GM13977 (cell line): Measurements from ENCODE around the gene MRGPRD.

ENCODE experiments used
- DNase-seq: peaks from one replicate; pipeline ENCODE4 v3.0.0; 2012; ENCODE audit warnings: low spot score
- in situ Hi-C: fragments of 300-500 bp; cut with MboI; formaldehyde crosslinking; loops from one replicate; pipeline ENCODE4 v1.12.0; 2022; ENCODE audit warnings: low sequenced_read_pairs, low pct_unique_long_range_greater_than_20kb, mixed read lengths, inconsistent platforms; ENCODE audit not compliant: unreplicated experiment
- TF ChIP-seq, protein P1 (sequence below): IDR thresholded peaks from 2 replicates; pipeline ENCODE4 v1.5.1; 2012; ENCODE audit warnings: mild to moderate bottlenecking, control low read depth; ENCODE audit not compliant: insufficient read depth; ENCODE audit errors: extremely low read depth, missing control alignments

The MRGPRD gene

DNA sequence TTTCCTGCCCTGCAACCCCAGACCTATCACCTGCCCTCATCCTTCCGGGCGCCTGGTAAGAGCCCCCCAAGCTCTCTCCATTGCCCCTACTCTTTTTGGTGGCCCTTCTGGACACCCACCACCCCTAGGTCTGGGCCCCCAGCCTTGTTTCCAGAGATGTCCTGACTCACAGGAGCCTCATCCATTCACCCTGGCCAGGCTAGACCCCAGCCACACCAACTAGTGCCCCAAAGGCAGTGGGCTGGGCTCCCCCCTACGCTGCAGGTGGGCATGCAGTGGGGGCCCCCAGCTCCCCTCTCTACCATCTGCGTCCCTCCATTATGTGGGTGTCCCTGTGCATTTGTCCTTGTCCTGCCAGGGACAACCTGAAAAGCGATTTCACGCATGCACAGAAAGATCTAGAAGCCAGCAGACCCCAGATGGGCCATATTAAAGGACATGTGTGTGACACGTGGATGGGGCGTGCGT lies 30.9 kb upstream of the MRGPRD start:
- TF ChIP-seq, protein P1, sequence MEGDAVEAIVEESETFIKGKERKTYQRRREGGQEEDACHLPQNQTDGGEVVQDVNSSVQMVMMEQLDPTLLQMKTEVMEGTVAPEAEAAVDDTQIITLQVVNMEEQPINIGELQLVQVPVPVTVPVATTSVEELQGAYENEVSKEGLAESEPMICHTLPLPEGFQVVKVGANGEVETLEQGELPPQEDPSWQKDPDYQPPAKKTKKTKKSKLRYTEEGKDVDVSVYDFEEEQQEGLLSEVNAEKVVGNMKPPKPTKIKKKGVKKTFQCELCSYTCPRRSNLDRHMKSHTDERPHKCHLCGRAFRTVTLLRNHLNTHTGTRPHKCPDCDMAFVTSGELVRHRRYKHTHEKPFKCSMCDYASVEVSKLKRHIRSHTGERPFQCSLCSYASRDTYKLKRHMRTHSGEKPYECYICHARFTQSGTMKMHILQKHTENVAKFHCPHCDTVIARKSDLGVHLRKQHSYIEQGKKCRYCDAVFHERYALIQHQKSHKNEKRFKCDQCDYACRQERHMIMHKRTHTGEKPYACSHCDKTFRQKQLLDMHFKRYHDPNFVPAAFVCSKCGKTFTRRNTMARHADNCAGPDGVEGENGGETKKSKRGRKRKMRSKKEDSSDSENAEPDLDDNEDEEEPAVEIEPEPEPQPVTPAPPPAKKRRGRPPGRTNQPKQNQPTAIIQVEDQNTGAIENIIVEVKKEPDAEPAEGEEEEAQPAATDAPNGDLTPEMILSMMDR: no peak
- in situ Hi-C loops: no loop called here
- DNase-seq: no peak

DNA sequence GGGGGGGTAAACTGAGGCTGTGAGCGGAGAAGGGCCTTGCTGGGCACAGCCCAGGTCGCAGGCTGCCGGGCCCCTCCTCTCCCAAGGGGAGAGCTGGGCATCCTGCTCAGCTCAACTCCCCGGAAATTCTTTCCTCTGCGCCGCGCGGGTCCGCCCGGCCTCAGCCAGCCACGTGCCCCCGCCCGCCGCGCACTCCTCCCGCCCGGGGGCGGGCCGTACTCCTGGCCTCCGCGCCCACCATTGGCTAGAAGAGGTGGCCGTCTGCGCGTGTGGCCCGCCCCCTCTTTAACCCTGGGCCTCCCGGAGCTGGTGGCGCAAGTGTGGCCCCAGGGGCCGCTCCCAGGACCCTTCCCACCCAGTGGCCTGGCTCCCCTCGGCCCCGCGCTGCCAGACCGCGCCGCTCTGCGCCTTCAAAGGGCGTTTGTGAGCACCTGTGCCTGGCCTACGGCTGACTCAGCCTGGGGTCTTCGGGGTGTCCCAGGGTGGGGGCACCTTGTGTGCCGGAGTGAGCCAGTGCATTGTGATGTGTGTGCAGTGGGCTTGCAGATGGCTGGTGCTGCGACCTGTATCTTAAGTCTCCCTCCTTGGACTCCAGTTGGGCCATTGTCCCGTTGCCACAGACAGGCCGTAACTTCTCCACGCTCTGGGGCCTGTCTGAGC lies 30.3 kb upstream of the MRGPRD start:
- DNase-seq: peak; percentile 59
- TF ChIP-seq, protein P1: no peak
- in situ Hi-C loops: no loop called here

DNA sequence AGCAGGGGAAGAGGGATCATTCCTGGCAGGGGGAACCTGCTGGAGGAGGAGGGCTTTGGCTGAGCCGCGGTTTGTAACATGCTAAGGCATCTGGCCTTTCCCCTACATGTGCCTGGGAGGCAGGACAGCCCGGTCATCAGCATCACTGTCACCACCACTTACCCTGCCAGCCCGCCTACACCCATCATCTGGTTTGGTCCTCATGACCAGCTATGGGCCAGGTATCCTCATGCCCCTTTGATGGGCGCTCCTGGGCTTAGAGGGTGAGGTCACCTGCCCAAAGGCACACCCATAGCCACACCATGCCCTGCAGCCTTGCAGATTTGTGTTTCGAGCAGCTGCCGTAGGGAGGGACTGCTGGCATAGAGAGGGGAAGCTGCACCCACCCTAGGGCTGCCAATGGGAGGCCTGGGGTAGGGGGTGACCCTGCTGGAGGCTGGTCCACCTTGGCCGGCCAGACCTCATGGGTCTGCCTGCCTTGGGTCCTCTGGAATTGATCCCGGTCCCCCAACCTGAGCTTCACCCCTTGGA lies 29.6 kb upstream of the MRGPRD start:
- DNase-seq: no peak
- in situ Hi-C loops: no loop called here
- TF ChIP-seq, protein P1: no peak

DNA sequence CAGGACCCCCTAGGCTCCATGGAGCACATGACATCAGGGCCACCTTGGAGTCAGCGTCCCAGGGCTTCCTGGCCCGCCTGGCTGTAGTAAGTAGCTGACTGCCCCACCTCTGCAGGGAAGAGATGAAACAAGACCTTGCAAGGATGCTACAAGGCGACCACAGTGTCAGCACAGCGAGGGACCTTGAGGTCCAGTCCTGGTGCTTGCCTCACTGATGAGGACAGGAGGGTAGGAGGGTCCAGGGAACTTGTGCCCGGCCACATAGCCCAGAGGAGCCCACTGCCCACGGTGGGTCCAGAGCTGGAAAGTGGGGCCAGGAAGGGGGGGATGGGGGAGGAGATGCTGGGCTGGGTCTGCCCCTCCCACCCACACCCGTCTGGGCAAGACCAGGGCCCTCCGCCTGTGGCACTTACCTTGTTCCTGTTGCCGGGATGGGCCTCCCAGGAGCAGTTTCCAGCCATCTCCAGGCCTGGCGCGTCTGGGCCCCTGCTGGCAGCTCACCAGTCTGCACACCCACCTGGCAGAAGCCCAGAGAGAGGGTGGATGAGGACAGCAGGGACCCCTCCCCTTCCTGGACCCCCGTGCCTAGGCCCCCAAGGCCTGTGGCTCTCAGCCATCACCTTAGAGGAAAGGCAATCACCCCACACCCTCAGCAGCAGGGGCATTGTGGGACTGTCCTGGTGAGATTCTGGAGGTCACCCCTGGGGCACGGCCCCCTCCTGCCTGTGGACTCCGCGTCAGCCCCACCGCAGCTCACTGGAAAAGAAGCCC lies 28.8 kb upstream of the MRGPRD start:
- DNase-seq: no peak
- TF ChIP-seq, protein P1: no peak
- in situ Hi-C loops: no loop called here

DNA sequence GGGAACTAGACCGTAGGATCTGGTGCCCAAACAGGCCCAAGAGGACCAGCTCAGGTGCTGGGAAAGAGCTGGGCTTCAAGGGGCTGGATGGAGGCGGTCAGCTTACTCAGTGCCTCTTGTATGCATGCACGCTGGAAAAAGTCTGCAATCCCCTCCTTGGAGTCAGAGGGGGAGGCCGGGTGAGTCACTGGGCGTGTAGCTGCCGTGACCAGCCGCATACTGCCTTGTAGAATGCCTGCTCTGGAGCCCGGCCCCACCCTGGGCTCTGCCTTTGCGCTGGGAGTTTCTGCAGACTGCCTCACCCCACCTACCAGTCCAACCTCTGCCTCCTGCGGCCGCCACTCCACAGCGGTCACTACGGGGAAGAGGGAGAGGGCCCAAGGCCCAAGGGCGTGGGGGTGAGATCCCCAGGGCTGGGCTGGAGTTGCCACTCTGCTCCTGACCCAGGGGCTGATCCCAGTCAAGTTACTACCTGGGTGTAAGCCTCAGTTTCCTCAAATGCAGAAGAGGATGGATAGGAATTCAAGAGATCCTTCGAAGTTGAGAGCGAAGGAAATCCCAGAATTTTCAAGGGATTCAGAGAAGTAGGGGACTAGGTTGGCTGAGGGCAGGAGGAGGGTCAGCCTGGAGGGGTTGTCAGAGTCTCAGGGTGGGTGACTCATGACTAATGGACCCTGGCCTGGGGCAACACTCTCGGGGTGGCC lies 28.1 kb upstream of the MRGPRD start:
- in situ Hi-C loops: no loop called here
- TF ChIP-seq, protein P1: no peak
- DNase-seq: no peak

DNA sequence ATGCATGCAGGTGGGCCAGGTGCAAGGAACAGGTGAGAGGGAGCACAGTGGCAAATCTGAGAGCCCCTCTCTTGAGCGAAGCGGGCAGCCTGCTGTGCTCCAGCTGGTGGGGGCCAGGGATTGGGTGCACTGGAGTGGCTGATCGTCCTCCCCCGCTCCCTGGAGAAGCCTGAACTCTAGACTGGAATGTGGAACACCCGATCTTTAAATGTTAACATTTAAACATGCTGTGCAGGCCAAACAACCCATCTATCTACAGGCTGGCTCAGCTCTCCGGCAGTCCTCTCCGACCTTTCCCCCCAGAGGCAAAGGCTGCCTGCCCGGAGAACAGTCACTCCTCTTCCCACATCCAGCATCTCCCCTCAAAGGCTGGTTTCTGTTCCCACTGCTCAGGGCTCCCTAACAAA lies 27.2 kb upstream of the MRGPRD start:
- DNase-seq: no peak
- in situ Hi-C loops: no loop called here
- TF ChIP-seq, protein P1: no peak
